K562 (cell line): ENCODE results near the gene GTPBP2. TPM values are rescaled to one million over a fixed set of nuclear protein-coding genes. Genes with fewer than 3 reads are reported as not detected.

Experiments used
- ATF6 ChIP-seq: sonication (generic); formaldehyde crosslinking; IDR thresholded peaks from 2 replicates; pipeline ENCODE4 v1.4.0; 2020; ENCODE audit warnings: mild to moderate bottlenecking, missing genetic modification reagents
- ETS1 ChIP-seq: conservative IDR thresholded peaks from 2 replicates; pipeline ENCODE4 v1.6.1; 2011; ENCODE audit warnings: low read depth, mild to moderate bottlenecking, low read length; ENCODE audit not compliant: control insufficient read depth
- FOXA1 ChIP-seq: fragments of 450-650 bp; IDR thresholded peaks from 2 replicates; pipeline ENCODE4 v1.6.1; 2016; ENCODE audit warnings: mild to moderate bottlenecking, borderline replicate concordance
- GATA2 ChIP-seq: sonication (generic); formaldehyde crosslinking; IDR thresholded peaks from 2 replicates; pipeline ENCODE4 v1.4.0; 2020; ENCODE audit warnings: mild to moderate bottlenecking, missing genetic modification reagents
- HLTF ChIP-seq: fragments of 450-650 bp; IDR thresholded peaks from 2 replicates; pipeline ENCODE4 v1.6.1; 2016
- KAT8 ChIP-seq: fragments of 450-650 bp; IDR thresholded peaks from 2 replicates; pipeline ENCODE4 v1.6.1; 2016; ENCODE audit warnings: low read depth, mild to moderate bottlenecking
- NR3C1 ChIP-seq: sonication (generic); formaldehyde crosslinking; IDR thresholded peaks from 2 replicates; pipeline ENCODE4 v1.8.1; 2022; ENCODE audit warnings: missing genetic modification reagents
- SAP30 ChIP-seq: fragments of 200-600 bp; sonication (generic); IDR thresholded peaks from 2 replicates; pipeline ENCODE4 v1.6.1; 2012; ENCODE audit warnings: borderline replicate concordance, low read depth, mild to moderate bottlenecking, moderate library complexity, low read length, control low read depth, inconsistent platforms; ENCODE audit not compliant: insufficient read depth, poor library complexity, severe bottlenecking
- ZBTB12 ChIP-seq: fragments of 250-450 bp; sonication (Bioruptor Pico); IDR thresholded peaks from 2 replicates; pipeline ENCODE4 v1.4.0; 2020
- ZNF140 ChIP-seq: fragments of 250-450 bp; sonication (Bioruptor Pico); IDR thresholded peaks from 2 replicates; pipeline ENCODE4 v1.8.0; 2021; ENCODE audit warnings: moderate library complexity, mild to moderate bottlenecking, inconsistent platforms
- ZNF3 ChIP-seq: fragments of 250-450 bp; sonication (Bioruptor Pico); IDR thresholded peaks from 2 replicates; pipeline ENCODE4 v1.5.0; 2021; ENCODE audit warnings: mild to moderate bottlenecking, moderate library complexity
- ZNF384 ChIP-seq: IDR thresholded peaks from 2 replicates; pipeline ENCODE4 v1.6.1; 2012; ENCODE audit warnings: low read depth, low read length, improper control_type of control experiment
- ZNF696 ChIP-seq: fragments of 250-450 bp; sonication (Bioruptor Pico); conservative IDR thresholded peaks from 2 replicates; pipeline ENCODE4 v1.4.0; 2020; ENCODE audit warnings: mild to moderate bottlenecking, moderate library complexity
- polyA plus RNA-seq, 8 experiments: library from polyadenylated mRNA; depleted of rRNA in 4 of 8; stranded (reverse) in 5 of 8; unstranded in 3 of 8; fragments of >200 nt; fragmentation: Nextera tagmentation in 2 of 8; fragmentation: Illumina TruSeq in 1 of 8; extraction: Ambion mirVana in 2 of 8; extraction: Trizol in 1 of 8; gene quantifications; 2 replicates each; pipeline versions ENCODE4 v1.2.1 to v1.2.3, GENCODE V29; 2011 to 2014; ENCODE audit warnings: inconsistent platforms in 1 of 8, missing spikeins in 1 of 8
- total RNA-seq, 7 experiments: library from RNA; depleted of rRNA in 6 of 7; stranded (reverse); fragments of >200 nt in 6 of 7; fragmentation: Illumina TruSeq in 2 of 7; extraction: Trizol in 2 of 7; gene quantifications; 2 replicates each; pipeline versions ENCODE4 v1.2.1 to v1.2.3, GENCODE V29; 2011 to 2021; ENCODE audit warnings: low replicate concordance in 1 of 7
- TF ChIP-seq, protein P1 (sequence below): fragments of 450-650 bp; conservative IDR thresholded peaks from 2 replicates; pipeline ENCODE4 v1.6.1; 2016; ENCODE audit warnings: missing genetic modification characterization, low read depth, mild to moderate bottlenecking, missing compliant biosample characterization, moderate library complexity
- TF ChIP-seq, protein P2 (sequence below): fragments of 200-800 bp; sonication (Bioruptor generic); IDR thresholded peaks from 2 replicates; pipeline ENCODE4 v1.6.1; 2017; ENCODE audit warnings: missing genetic modification characterization, missing compliant biosample characterization
- TF ChIP-seq, protein P3 (sequence below): fragments of 250-450 bp; sonication (Bioruptor Pico); IDR thresholded peaks from 2 replicates; pipeline ENCODE4 v1.4.0; 2020; ENCODE audit warnings: mild to moderate bottlenecking, moderate library complexity

The GTPBP2 gene
- total and polyA plus RNA-seq, 9 of the 15 experiments (the other 6 are each of a cell fraction or from before 2014, with no cell fraction given), result 48.4 to 196 (median 111) TPM

DNA sequence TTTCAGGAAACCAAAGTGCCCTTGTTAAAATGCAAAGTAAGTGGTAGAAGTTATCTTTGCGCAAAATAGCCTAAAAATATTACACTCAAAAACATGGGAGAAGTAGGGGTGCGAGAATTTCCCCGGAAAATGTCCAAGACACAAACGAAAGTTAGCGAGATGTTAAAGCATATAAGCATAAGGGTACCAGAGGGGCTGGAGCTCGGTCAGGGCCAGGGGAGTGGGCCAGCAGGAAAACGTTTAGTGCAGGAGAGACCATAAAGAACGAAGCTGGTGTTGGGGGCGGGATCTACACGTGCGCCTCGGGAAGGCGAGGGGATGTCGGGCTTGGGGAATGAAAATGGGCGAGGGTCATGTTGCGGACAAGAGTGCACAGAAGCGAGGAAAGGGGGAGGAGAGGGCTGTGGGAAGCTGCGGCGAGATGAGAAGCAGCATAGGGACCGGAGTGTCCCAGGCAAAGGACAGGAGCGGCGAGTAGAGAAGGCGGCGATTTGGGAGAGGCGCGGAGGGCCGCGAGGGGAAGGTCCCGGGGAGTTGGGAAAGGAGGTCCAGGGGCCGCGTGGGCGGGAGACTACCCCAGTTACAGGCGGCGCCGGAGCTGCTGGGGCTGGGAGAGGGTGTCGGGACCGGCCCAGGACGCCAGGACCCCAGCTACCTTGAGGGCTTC lies 53.8 kb downstream of the GTPBP2 start (continued):
- TF ChIP-seq, protein P1, sequence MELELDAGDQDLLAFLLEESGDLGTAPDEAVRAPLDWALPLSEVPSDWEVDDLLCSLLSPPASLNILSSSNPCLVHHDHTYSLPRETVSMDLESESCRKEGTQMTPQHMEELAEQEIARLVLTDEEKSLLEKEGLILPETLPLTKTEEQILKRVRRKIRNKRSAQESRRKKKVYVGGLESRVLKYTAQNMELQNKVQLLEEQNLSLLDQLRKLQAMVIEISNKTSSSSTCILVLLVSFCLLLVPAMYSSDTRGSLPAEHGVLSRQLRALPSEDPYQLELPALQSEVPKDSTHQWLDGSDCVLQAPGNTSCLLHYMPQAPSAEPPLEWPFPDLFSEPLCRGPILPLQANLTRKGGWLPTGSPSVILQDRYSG (tag), result no peak
- TF ChIP-seq ETS1, result peak; percentile 61
- TF ChIP-seq GATA2, result 0 out of 2 replicates have a peak, but pooled peaks have one; percentile 6
- TF ChIP-seq, protein P2, sequence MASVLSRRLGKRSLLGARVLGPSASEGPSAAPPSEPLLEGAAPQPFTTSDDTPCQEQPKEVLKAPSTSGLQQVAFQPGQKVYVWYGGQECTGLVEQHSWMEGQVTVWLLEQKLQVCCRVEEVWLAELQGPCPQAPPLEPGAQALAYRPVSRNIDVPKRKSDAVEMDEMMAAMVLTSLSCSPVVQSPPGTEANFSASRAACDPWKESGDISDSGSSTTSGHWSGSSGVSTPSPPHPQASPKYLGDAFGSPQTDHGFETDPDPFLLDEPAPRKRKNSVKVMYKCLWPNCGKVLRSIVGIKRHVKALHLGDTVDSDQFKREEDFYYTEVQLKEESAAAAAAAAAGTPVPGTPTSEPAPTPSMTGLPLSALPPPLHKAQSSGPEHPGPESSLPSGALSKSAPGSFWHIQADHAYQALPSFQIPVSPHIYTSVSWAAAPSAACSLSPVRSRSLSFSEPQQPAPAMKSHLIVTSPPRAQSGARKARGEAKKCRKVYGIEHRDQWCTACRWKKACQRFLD, result no peak
- no peak for TF ChIP-seq ZNF140 (CRISPR knock-in tag)
- TF ChIP-seq, protein P3, sequence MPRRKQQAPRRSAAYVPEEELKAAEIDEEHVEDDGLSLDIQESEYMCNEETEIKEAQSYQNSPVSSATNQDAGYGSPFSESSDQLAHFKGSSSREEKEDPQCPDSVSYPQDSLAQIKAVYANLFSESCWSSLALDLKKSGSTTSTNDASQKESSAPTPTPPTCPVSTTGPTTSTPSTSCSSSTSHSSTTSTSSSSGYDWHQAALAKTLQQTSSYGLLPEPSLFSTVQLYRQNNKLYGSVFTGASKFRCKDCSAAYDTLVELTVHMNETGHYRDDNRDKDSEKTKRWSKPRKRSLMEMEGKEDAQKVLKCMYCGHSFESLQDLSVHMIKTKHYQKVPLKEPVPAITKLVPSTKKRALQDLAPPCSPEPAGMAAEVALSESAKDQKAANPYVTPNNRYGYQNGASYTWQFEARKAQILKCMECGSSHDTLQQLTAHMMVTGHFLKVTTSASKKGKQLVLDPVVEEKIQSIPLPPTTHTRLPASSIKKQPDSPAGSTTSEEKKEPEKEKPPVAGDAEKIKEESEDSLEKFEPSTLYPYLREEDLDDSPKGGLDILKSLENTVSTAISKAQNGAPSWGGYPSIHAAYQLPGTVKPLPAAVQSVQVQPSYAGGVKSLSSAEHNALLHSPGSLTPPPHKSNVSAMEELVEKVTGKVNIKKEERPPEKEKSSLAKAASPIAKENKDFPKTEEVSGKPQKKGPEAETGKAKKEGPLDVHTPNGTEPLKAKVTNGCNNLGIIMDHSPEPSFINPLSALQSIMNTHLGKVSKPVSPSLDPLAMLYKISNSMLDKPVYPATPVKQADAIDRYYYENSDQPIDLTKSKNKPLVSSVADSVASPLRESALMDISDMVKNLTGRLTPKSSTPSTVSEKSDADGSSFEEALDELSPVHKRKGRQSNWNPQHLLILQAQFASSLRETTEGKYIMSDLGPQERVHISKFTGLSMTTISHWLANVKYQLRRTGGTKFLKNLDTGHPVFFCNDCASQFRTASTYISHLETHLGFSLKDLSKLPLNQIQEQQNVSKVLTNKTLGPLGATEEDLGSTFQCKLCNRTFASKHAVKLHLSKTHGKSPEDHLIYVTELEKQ (CRISPR knock-in tag), result no peak
- no peak for TF ChIP-seq ZNF3 (CRISPR knock-in tag)
- peak; percentile 87 for TF ChIP-seq HLTF
- no peak for TF ChIP-seq ZNF696
- peak; percentile 78 for TF ChIP-seq ATF6 (CRISPR knock-in tag)
- no peak for TF ChIP-seq ZNF384
- no peak for TF ChIP-seq FOXA1
- no peak; the same call in 1 of the 2 replicates for TF ChIP-seq NR3C1 (CRISPR knock-in tag)
- TF ChIP-seq ZBTB12 (CRISPR knock-in tag), result no peak
- no peak for TF ChIP-seq KAT8
- no peak for TF ChIP-seq SAP30
